Measurements from ENCODE around the gene FAM83C. TPM values are rescaled to one million over a fixed set of nuclear protein-coding genes. Genes with fewer than 3 reads are reported as not detected.

The FAM83C gene
- polyA plus RNA-seq, 2 of the 4 experiments (the other 2 are of a cell fraction): not detected

DNA sequence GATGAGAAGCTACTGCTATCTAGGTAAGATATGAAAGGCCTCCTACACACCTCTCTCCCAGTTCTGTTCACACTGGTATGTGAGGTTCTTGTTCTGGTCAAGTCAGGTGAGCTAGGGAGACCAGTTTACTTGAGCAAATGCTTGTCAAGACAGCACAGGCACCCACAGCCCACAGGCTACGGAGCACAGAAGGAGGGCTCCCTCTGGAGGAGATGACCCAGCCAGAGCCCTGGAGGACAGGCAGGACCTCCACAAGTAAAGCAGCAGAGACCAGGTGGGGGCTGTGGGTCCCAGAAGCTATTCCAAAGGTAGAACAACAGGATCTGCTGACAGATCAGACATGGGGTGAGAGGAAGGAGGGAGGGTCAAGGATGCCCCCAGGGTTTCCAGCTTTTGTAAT, 27.5 kb downstream of the FAM83C start:
- H3K4me2 ChIP-seq: peak overlapping the region; percentile 98
- FAIRE-seq (no peak), DNase-seq (ENCODE audit: low read depth in 1 of 2, low spot score in 1 of 2) (peak; percentile 61 to 88), ATAC-seq (peak; percentile 47 to 58)
- peak overlapping the region; percentile 97 to 100 for H3K27ac ChIP-seq
- no peaks in the 10 kb centered on the region for H3K9me3 ChIP-seq
- H3K4me3 ChIP-seq: peak overlapping the region; percentile 55
- H3K4me1 ChIP-seq: peaks cover 86% of the 10 kb centered on the region
- TF ChIP-seq, protein P1, sequence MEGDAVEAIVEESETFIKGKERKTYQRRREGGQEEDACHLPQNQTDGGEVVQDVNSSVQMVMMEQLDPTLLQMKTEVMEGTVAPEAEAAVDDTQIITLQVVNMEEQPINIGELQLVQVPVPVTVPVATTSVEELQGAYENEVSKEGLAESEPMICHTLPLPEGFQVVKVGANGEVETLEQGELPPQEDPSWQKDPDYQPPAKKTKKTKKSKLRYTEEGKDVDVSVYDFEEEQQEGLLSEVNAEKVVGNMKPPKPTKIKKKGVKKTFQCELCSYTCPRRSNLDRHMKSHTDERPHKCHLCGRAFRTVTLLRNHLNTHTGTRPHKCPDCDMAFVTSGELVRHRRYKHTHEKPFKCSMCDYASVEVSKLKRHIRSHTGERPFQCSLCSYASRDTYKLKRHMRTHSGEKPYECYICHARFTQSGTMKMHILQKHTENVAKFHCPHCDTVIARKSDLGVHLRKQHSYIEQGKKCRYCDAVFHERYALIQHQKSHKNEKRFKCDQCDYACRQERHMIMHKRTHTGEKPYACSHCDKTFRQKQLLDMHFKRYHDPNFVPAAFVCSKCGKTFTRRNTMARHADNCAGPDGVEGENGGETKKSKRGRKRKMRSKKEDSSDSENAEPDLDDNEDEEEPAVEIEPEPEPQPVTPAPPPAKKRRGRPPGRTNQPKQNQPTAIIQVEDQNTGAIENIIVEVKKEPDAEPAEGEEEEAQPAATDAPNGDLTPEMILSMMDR (IDR thresholded peaks at IDR 0.05): peak; percentile 59
- no peak for TF ChIP-seq RNF2 (IDR thresholded peaks at IDR 0.05; ENCODE audit: borderline replicate concordance, low read depth)
- TF ChIP-seq, protein P2, sequence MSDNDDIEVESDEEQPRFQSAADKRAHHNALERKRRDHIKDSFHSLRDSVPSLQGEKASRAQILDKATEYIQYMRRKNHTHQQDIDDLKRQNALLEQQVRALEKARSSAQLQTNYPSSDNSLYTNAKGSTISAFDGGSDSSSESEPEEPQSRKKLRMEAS (IDR thresholded peaks at IDR 0.05): peak; percentile 24; the same call in 1 of the 2 replicates
- peak; percentile 82 to 91 for TF ChIP-seq RAD21 (conservative IDR thresholded peaks at IDR 0.05 in 1 of 2, IDR thresholded peaks at IDR 0.05 in 1 of 2)
- no peak for TF ChIP-seq ZNF302 (CRISPR knock-in tag; IDR thresholded peaks at IDR 0.05)
- TF ChIP-seq SMC3 (IDR thresholded peaks at IDR 0.05): peak; percentile 83
- POLR2A ChIA-PET: interaction anchor here (0.5 to 2.9 kb wide), 3 partner anchors 13 to 120 kb away, joined by 3 to 17 read pairs (median 3); partner anchors contain the start of gene MMP24OS
- CTCF ChIA-PET: interaction anchor here (0.6 to 15.8 kb wide), 38 partner anchors 11 to 434 kb away, joined by 3 to 333 read pairs (median 5); partner anchors contain the start of genes EDEM2, MMP24, MMP24OS and TRPC4AP
- 0% methylated on average over 1 of the region's 1 CpG for WGBS (ENCODE audit: missing lambda C conversion rate)

DNA sequence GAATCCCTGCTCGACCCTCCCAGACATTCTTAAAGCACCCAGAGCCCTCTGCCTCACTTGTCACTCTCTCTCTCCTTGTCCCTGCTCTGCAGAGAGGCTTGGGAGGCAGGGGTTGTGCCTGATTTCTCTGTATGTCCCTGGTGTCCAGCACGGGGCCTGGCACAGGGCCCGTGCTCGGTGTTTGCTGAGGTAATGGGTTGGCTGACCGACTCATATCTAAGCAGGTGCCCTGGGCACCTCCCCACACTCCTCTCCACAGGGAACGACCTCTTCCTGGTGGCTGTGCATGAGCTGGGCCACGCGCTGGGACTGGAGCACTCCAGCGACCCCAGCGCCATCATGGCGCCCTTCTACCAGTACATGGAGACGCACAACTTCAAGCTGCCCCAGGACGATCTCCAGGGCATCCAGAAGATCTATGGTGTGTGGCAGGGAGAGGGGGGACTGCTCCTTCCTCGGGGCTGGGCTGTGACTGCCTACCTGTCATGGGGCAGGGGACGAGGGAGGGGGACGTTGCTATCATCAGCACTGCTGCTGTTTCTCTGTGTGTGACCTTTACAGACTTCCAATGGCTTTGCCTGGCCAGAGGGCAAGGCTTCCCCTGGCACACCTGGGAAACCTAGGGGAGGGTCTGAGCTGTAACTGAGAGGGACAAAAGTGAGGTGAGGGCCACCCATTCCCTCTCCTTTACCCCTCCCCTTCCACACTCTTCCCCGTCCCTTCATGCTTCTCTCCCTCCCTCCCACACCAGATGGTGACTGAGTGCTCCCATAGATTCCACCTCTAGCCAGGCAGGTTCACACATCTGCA, 28.5 kb downstream of the FAM83C start:
- peaks cover 86% of the 10 kb centered on the region for H3K4me1 ChIP-seq
- 0% methylated on average over 15 of the region's 17 CpGs for WGBS (ENCODE audit: missing lambda C conversion rate)
- ChIA-PET CTCF (interaction anchor here (0.6 to 15.8 kb wide), 34 partner anchors 9 to 431 kb away, joined by 3 to 333 read pairs (median 4); partner anchors contain the start of genes EDEM2, MMP24, MMP24OS and TRPC4AP), POLR2A (interaction anchor here (0.6 to 2.9 kb wide), 17 partner anchors 10 to 405 kb away, joined by 3 to 17 read pairs (median 5); partner anchors contain the start of genes EDEM2, EIF6 and MMP24OS)
- TF ChIP-seq FOSL2 (IDR thresholded peaks at IDR 0.05) (no peak), FOSL2 (CRISPR knock-in tag; IDR thresholded peaks at IDR 0.05) (0 out of 2 replicates have a peak, but pooled peaks have one; percentile 1), TFCP2L1 (CRISPR knock-in tag; IDR thresholded peaks at IDR 0.05) (no peak), MAZ (IDR thresholded peaks at IDR 0.05; ENCODE audit: borderline replicate concordance, low read depth, low read length) (no peak), POLR2A (IDR thresholded peaks at IDR 0.05; ENCODE audit: low read length) (peak; percentile 49), NPAS2 (CRISPR knock-in tag; IDR thresholded peaks at IDR 0.05; ENCODE audit: borderline replicate concordance) (peak; percentile 24; the same call in 1 of the 2 replicates)
- TF ChIP-seq, protein P3, sequence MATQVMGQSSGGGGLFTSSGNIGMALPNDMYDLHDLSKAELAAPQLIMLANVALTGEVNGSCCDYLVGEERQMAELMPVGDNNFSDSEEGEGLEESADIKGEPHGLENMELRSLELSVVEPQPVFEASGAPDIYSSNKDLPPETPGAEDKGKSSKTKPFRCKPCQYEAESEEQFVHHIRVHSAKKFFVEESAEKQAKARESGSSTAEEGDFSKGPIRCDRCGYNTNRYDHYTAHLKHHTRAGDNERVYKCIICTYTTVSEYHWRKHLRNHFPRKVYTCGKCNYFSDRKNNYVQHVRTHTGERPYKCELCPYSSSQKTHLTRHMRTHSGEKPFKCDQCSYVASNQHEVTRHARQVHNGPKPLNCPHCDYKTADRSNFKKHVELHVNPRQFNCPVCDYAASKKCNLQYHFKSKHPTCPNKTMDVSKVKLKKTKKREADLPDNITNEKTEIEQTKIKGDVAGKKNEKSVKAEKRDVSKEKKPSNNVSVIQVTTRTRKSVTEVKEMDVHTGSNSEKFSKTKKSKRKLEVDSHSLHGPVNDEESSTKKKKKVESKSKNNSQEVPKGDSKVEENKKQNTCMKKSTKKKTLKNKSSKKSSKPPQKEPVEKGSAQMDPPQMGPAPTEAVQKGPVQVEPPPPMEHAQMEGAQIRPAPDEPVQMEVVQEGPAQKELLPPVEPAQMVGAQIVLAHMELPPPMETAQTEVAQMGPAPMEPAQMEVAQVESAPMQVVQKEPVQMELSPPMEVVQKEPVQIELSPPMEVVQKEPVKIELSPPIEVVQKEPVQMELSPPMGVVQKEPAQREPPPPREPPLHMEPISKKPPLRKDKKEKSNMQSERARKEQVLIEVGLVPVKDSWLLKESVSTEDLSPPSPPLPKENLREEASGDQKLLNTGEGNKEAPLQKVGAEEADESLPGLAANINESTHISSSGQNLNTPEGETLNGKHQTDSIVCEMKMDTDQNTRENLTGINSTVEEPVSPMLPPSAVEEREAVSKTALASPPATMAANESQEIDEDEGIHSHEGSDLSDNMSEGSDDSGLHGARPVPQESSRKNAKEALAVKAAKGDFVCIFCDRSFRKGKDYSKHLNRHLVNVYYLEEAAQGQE (IDR thresholded peaks at IDR 0.05): no peak
- TF ChIP-seq, protein P4, sequence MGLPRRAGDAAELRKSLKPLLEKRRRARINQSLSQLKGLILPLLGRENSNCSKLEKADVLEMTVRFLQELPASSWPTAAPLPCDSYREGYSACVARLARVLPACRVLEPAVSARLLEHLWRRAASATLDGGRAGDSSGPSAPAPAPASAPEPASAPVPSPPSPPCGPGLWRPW (IDR thresholded peaks at IDR 0.05): no peak
- TF ChIP-seq, protein P5, sequence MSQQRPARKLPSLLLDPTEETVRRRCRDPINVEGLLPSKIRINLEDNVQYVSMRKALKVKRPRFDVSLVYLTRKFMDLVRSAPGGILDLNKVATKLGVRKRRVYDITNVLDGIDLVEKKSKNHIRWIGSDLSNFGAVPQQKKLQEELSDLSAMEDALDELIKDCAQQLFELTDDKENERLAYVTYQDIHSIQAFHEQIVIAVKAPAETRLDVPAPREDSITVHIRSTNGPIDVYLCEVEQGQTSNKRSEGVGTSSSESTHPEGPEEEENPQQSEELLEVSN (IDR thresholded peaks at IDR 0.05; ENCODE audit: borderline replicate concordance, low read depth): peak; percentile 37; the same call in 1 of the 2 replicates
- TF ChIP-seq, protein P6, sequence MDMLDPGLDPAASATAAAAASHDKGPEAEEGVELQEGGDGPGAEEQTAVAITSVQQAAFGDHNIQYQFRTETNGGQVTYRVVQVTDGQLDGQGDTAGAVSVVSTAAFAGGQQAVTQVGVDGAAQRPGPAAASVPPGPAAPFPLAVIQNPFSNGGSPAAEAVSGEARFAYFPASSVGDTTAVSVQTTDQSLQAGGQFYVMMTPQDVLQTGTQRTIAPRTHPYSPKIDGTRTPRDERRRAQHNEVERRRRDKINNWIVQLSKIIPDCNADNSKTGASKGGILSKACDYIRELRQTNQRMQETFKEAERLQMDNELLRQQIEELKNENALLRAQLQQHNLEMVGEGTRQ (IDR thresholded peaks at IDR 0.05): no peak
- TF ChIP-seq, protein P2 (IDR thresholded peaks at IDR 0.05): peak; percentile 89
- TF ChIP-seq, protein P7, sequence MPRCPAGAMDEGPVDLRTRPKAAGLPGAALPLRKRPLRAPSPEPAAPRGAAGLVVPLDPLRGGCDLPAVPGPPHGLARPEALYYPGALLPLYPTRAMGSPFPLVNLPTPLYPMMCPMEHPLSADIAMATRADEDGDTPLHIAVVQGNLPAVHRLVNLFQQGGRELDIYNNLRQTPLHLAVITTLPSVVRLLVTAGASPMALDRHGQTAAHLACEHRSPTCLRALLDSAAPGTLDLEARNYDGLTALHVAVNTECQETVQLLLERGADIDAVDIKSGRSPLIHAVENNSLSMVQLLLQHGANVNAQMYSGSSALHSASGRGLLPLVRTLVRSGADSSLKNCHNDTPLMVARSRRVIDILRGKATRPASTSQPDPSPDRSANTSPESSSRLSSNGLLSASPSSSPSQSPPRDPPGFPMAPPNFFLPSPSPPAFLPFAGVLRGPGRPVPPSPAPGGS (IDR thresholded peaks at IDR 0.05): 0 out of 3 replicates have a peak, but pooled peaks have one; percentile 11
- peak; percentile 60 to 89 for DNase-seq (ENCODE audit: low read depth in 1 of 2, low spot score in 1 of 2)
- no peaks in the 10 kb centered on the region for H3K9me3 ChIP-seq
- peak overlapping the region; percentile 98 for H3K4me2 ChIP-seq
- peak overlapping the region; percentile 97 to 100 for H3K27ac ChIP-seq
- no peak for FAIRE-seq
- peak overlapping the region; percentile 55 for H3K4me3 ChIP-seq
- peak; percentile 66 to 82 for ATAC-seq

Measured in A549 (cell line).